Adrenal gland (tissue), 12 donors: ENCODE results near the gene TPPP3. TPM values are rescaled to one million over a fixed set of nuclear protein-coding genes. Genes with fewer than 3 reads are reported as not detected.

ENCODE experiments used
- DNase-seq, 7 donors: peaks; one replicate each; pipeline ENCODE4 v3.0.0-alpha.2; 2019 to 2020
- H3K27ac ChIP-seq, 5 donors: fragments of 200-600 bp; sonication (generic) in 4 of 5; 1 replicate in 3 of 5; 2 replicates in 2 of 5; pipeline versions ENCODE4 v1.5.1 to v1.8.0; 2016 to 2020; ENCODE audit warnings: mild to moderate bottlenecking in 1 of 5
- H3K27me3 ChIP-seq: fragments of 200-600 bp; 2 replicates; pipeline ENCODE4 v1.8.0; 2021
- H3K36me3 ChIP-seq, 2 donors: fragments of 200-600 bp; replicated peaks in 1 of 2; 1 replicate in 1 of 2; 2 replicates in 1 of 2; pipeline versions ENCODE4 v1.5.1 to v1.8.0; 2018 to 2022
- H3K4me1 ChIP-seq, 2 donors: fragments of 200-600 bp; replicated peaks in 1 of 2; 1 replicate in 1 of 2; 2 replicates in 1 of 2; pipeline versions ENCODE4 v1.5.1 to v1.8.0; 2018 to 2021
- H3K4me3 ChIP-seq, 4 donors: fragments of 200-600 bp; sonication (generic) in 3 of 4; one replicate each; pipeline ENCODE4 v1.5.1; 2016 to 2018
- H3K9me3 ChIP-seq, 3 donors: fragments of 200-600 bp; sonication (generic) in 1 of 3; replicated peaks in 1 of 3; 1 replicate in 2 of 3; 2 replicates in 1 of 3; pipeline versions ENCODE4 v1.5.1 to v1.8.0; 2016 to 2021
- POLR2A ChIP-seq, 2 donors: fragments of 450-650 bp; IDR thresholded peaks; one replicate each; pipeline ENCODE4 v1.6.1; 2017; ENCODE audit warnings: antibody characterized with exemption in 2 of 2, mild to moderate bottlenecking in 2 of 2, moderate library complexity in 1 of 2
- WGBS, 4 donors: extraction: QIAGEN DNeasy Blood & Tissue Kit in 2 of 4; methylation state at CpG; one replicate each; pipeline versions ENCODE4 v1.1.5 to v1.1.7; 2013 to 2017; 5-methylcytosine and 5-hydroxymethylcytosine counted together
- intact Hi-C, 2 donors: fragments of 100-400 bp; cut with DNase I; formaldehyde crosslinking; loops; one replicate each; pipeline versions ENCODE4 v1.14.1 to v1.15.0; 2022 to 2023
- polyA plus RNA-seq, 3 donors: library from polyadenylated mRNA; stranded (reverse); fragments of 200-250 nt in 2 of 3; fragments of 350-450 nt in 1 of 3; fragmentation: Illumina TruSeq in 1 of 3; extraction: RNeasy Lipid Tissue Mini Kit (QIAGEN cat#74804) in 1 of 3; gene quantifications; one replicate each; pipeline ENCODE4 v1.2.3, GENCODE V29; 2013 to 2014
- total RNA-seq, 9 donors: library from RNA; depleted of rRNA in 4 of 9; stranded (reverse); fragments of >200 nt in 4 of 9; fragments of 120-200 nt in 1 of 9; fragmentation: NEBNext Ultra II Directional in 1 of 9; extraction: Animal tissue kit (Norgen Biotek cat#: 25700) in 1 of 9; gene quantifications; one replicate each; pipeline versions ENCODE4 v1.1.0 to v1.2.4, GENCODE V29; 2013 to 2023
- TF ChIP-seq, protein P1 (sequence below), 6 experiments: fragments of 450-650 bp in 4 of 6; fragments of 200-600 bp in 2 of 6; sonication (generic) in 1 of 6; IDR thresholded peaks; 1 replicate in 5 of 6; 2 replicates in 1 of 6; pipeline versions ENCODE4 v1.5.1 to v1.8.0; 2016 to 2021; ENCODE audit warnings: antibody characterized with exemption in 6 of 6, mild to moderate bottlenecking in 2 of 6, moderate library complexity in 1 of 6
- donor health status: healthy with polysubstance abuse.
- donor health status: Bipolar disorder and iron deficiency.
- donor health status: DM: yes; HTN: yes; CAD: no.
- donor health status: DM: no; HTN: no; CAD: no.
- donor health status: DM: no; HTN: no; CAD: no.
- donor health status: DM: yes; HTN: yes; CAD: no.

The TPPP3 gene
- total and polyA plus RNA-seq, 12 donors: 1.1 to 22.7 (median 7.5) TPM; not detected in 1

DNA sequence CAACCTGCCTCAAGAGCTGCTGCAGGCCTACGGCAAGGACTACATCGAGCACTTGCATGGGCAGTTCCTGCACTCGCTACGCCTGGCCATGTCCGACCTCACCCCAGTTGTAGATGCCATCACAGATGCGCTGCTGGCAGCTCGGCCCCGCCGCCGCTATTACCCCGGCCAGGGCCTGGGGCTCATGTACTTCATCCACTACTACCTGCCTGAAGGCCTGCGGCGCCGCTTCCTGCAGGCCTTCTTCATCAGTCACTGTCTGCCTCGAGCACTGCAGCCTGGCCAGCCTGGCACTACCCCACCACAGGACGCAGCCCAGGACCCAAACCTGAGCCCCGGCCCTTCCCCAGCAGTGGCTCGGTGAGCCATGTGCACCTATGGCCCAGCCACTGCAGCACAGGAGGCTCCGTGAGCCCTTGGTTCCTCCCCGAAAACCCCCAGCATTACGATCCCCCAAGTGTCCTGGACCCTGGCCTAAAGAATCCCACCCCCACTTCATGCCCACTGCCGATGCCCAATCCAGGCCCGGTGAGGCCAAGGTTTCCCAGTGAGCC lies 43.4 kb upstream of the TPPP3 start:
- Histone ChIP-seq H3K27me3 (no peaks in the 10 kb centered on the region), H3K36me3 (peaks cover 0 to 35% of the 10 kb centered on the region in 2 donors), H3K27ac (no peak overlapping the region), H3K4me1 (peaks cover 9 to 12% of the 10 kb centered on the region in 2 donors), H3K4me3 (no peak overlapping the region), H3K9me3 (no peaks in the 10 kb centered on the region)
- DNase-seq: no peak
- TF ChIP-seq POLR2A (IDR thresholded peaks at IDR 0.05): no peak
- TF ChIP-seq, protein P1, sequence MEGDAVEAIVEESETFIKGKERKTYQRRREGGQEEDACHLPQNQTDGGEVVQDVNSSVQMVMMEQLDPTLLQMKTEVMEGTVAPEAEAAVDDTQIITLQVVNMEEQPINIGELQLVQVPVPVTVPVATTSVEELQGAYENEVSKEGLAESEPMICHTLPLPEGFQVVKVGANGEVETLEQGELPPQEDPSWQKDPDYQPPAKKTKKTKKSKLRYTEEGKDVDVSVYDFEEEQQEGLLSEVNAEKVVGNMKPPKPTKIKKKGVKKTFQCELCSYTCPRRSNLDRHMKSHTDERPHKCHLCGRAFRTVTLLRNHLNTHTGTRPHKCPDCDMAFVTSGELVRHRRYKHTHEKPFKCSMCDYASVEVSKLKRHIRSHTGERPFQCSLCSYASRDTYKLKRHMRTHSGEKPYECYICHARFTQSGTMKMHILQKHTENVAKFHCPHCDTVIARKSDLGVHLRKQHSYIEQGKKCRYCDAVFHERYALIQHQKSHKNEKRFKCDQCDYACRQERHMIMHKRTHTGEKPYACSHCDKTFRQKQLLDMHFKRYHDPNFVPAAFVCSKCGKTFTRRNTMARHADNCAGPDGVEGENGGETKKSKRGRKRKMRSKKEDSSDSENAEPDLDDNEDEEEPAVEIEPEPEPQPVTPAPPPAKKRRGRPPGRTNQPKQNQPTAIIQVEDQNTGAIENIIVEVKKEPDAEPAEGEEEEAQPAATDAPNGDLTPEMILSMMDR (IDR thresholded peaks at IDR 0.05): no peak
- intact Hi-C loops: no loop called here
- WGBS, 4 donors: 97% methylated on average over 19 to 23 of the region's 23 CpGs

- H3K27me3 ChIP-seq: no peaks in the 10 kb centered on the region
- DNase-seq: no peak
- TF ChIP-seq POLR2A (IDR thresholded peaks at IDR 0.05): no peak
- TF ChIP-seq, protein P1 (IDR thresholded peaks at IDR 0.05): no peak
- WGBS, 4 donors: 88 to 97% (median 93%) methylated on average over 6 to 16 of the region's 16 CpGs
- intact Hi-C loops: no loop called here
- no peak overlapping the region for H3K27ac ChIP-seq
- peaks cover 0 to 31% of the 10 kb centered on the region in 2 donors for H3K36me3 ChIP-seq
- no peaks in the 10 kb centered on the region for H3K9me3 ChIP-seq
- peaks cover 12 to 15% of the 10 kb centered on the region in 2 donors for H3K4me1 ChIP-seq
- no peak overlapping the region for H3K4me3 ChIP-seq
Measured at GRCh38 chr16:67435758-67436164, 42.5 kb upstream of the TPPP3 start.

GRCh38 chr16:67433131-67433719 lies 39.9 kb upstream of the TPPP3 start:
- intact Hi-C loops: no loop called here
- DNase-seq: no peak
- 90 to 96% (median 92%) methylated on average over 2 to 5 of the region's 5 CpGs for WGBS, 4 donors
- H3K27me3 ChIP-seq: no peaks in the 10 kb centered on the region
- H3K4me1 ChIP-seq: peaks cover 12 to 25% of the 10 kb centered on the region in 2 donors
- no peak overlapping the region for H3K4me3 ChIP-seq
- no peak overlapping the region for H3K27ac ChIP-seq
- no peak for TF ChIP-seq POLR2A (IDR thresholded peaks at IDR 0.05)
- peaks cover 0 to 19% of the 10 kb centered on the region in 2 donors for H3K36me3 ChIP-seq
- no peaks in the 10 kb centered on the region for H3K9me3 ChIP-seq

DNA sequence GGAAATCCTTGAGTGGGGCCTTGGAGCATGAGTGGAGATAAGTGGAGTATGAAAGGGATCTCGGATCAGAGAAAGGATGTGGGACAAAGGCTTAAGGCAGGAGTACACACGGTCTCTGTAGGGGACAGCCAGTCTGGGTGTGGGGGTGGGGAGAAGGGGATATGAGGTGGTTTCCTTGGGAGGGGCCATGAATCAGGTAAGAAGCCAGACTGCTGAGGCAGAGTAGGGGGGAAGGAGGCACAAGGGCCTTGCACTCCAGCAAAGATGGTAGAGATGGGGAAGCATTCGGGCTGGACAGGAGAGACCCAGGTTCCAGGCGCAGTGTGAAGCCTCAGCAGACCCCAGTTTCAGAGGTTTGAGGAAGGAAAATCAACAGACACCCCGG lies 39.2 kb upstream of the TPPP3 start:
- TF ChIP-seq POLR2A (IDR thresholded peaks at IDR 0.05): no peak
- TF ChIP-seq, protein P1 (IDR thresholded peaks at IDR 0.05): no peak
- H3K4me3 ChIP-seq: no peak overlapping the region
- DNase-seq: no peak

More for the DNA sequence above, 39.2 kb upstream of the TPPP3 start:
- WGBS, 4 donors: 64 to 76% (median 66%) methylated on average over 4 to 5 of the region's 5 CpGs
- H3K27ac ChIP-seq: no peak overlapping the region
- H3K27me3 ChIP-seq: peaks cover 3% of the 10 kb centered on the region
- peaks cover 0 to 11% of the 10 kb centered on the region in 2 donors for H3K36me3 ChIP-seq
- H3K9me3 ChIP-seq: no peaks in the 10 kb centered on the region
- H3K4me1 ChIP-seq: peaks cover 12 to 26% of the 10 kb centered on the region in 2 donors
- intact Hi-C loops: no loop called here
